ENCODE results near the gene MECR. TPM values are rescaled to one million over a fixed set of nuclear protein-coding genes. Genes with fewer than 3 reads are reported as not detected.

Gene MECR
- polyA plus RNA-seq, 2 donors = 11.8 to 19.6 TPM

DNA sequence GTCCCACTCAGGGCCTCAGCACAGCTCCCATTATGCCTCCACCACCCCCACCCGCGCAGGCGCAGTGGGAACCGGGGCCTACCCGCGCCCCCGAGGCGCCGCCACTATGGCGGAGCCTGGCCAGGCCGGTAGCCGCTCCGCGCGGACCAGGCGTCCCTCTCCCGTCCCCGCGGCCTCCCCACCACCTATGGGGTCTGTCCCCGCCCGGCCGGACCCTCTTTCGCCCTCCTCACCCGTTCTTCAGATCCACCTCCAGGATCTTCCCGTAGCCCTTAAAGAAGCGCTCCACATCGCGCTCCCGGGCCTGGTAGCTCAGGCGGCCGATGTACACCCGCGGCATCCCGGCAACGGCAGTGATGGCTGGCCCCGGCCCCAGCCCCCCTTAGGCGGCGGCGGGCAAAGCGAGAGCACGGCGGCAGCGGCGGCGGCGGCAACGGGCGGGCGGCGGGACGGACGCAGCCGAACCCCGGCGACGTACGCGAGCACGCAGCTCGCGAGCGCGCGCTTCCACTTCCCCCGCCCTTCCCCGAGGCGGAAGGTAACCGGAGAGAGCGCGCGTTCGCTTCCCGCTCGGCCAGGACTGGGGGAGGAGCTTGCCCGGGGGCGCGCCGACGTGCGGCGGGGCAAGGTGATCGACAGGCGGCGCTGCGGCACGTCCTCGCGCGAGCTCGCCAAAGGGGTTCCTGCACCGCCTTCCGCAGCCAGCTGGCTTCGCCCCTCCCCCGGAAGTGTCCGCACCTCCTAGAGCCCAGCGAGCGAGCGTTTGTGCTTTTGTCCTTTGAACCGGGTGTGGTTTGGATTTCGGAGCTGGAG is 49.1 kb downstream of the MECR start, which contains the start of gene SRSF4:
TSS of gene SRSF4 (minus strand) at position 488 of the 813 bp plus-strand sequence. CDS start at position 340, 148 bp downstream.
- Histone ChIP-seq H3K9me3 (ENCODE audit: control insufficient read depth in 2 of 2, insufficient read depth in 1 of 2, low read depth in 1 of 2, low read length in 1 of 2) (no peaks in the 10 kb centered on the region), H3K27me3 (ENCODE audit: control insufficient read depth in 1 of 2, insufficient read depth in 2 of 2, low read length in 2 of 2) (no peaks in the 10 kb centered on the region), H3K36me3 (ENCODE audit: control insufficient read depth in 2 of 2, insufficient read depth in 2 of 2, low read length in 1 of 2) (peaks cover 0 to 2% of the 10 kb centered on the region in 2 donors), H3K27ac (ENCODE audit: low read depth in 2 of 2, low read length in 1 of 2) (peak within 1 kb of the TSS; percentile 98 to 100), H3K4me3 (ENCODE audit: low read depth in 1 of 2, low read length in 2 of 2) (peak within 1 kb of the TSS; percentile 84 to 99), H3K4me1 (ENCODE audit: control insufficient read depth in 2 of 2, insufficient read depth in 2 of 2, low read length in 1 of 2) (no peaks in the 10 kb centered on the region)
- WGBS, 2 donors = 0 to 1% methylated on average over 89 to 100 of the region's 100 CpGs

DNA sequence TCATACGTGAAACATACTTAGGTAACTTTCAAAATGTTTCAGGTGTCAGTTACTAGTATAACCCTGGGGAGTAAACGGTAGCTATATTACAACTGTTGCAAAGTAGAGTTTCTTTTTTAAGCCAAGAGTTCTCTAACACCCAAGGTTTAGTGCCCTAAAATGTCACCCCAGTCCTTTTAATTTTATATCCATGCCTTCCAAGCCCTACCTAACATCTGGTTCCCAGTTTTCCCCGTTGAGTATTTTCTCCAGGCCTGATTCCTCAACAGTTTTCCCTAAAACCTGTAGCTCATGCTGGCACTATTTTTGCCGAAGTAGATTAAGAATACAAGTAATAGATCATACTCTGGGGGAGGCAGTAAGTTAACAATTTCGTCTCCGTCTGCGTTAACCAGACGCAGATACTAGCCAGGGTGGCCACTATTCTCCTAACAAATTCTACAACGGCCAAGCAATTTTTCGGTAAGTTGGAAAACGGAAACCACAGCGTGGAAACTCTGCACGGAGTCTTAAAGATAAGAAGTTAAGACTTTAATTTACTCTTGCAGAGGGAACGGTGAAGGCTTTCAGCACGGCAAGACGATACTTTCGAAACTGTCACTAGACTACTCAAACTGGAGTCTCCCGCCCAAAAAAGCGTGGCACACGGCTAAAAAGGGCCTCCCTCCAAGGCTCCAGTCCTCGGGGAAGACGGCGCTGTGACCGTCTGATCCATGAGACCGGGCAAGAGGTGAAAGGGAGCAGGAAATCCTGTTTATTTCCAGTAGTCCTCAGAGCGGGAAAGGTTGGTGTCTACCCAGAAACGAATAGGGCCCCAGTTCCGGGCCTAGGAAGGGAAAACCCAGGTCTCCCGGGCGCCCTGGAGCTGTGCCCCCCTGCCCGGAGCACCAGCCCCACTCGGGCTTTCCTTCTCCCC is 50.0 kb downstream of the MECR start:
- H3K4me3 ChIP-seq (ENCODE audit: low read depth in 1 of 2, low read length in 2 of 2) = peak overlapping the region; percentile 84 to 99
- WGBS, 2 donors = 1% methylated on average over 32 of the region's 32 CpGs
- no peaks in the 10 kb centered on the region for H3K9me3 ChIP-seq (ENCODE audit: control insufficient read depth in 2 of 2, insufficient read depth in 1 of 2, low read depth in 1 of 2, low read length in 1 of 2)
- peak overlapping the region; percentile 98 to 100 for H3K27ac ChIP-seq (ENCODE audit: low read depth in 2 of 2, low read length in 1 of 2)
- no peaks in the 10 kb centered on the region for H3K4me1 ChIP-seq (ENCODE audit: control insufficient read depth in 2 of 2, insufficient read depth in 2 of 2, low read length in 1 of 2)
- peaks cover 0 to 2% of the 10 kb centered on the region in 2 donors for H3K36me3 ChIP-seq (ENCODE audit: control insufficient read depth in 2 of 2, insufficient read depth in 2 of 2, low read length in 1 of 2)
- H3K27me3 ChIP-seq (ENCODE audit: control insufficient read depth in 1 of 2, insufficient read depth in 2 of 2, low read length in 2 of 2) = no peaks in the 10 kb centered on the region

DNA sequence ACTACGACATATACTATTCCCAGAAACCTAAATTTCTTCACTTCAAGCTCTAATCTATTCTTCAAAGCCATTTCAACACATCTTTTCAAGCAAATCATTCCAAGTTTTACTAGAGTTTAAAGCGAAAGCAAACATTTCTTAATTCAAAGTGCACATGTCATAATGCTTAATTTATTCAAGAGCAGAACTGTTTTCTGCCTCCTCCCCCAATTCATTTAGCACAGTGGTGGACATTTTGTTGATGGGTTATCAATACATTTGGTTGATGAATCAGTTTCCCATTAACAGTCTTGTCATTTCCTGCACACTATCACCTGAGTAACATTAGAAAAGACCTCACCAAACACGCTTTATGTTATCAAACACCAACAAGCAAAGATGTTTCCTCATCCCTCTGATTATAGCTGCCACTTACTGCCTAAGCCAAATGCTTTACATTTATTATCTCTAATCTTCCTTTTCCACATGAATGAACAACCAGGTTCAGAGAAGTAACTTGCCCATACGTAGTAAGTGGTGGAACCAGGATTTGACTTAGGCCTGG is 51.0 kb downstream of the MECR start:
- peaks cover 0 to 2% of the 10 kb centered on the region in 2 donors for H3K36me3 ChIP-seq (ENCODE audit: control insufficient read depth in 2 of 2, insufficient read depth in 2 of 2, low read length in 1 of 2)
- H3K27ac ChIP-seq (ENCODE audit: low read depth in 2 of 2, low read length in 1 of 2) = no peak overlapping the region
- H3K4me1 ChIP-seq (ENCODE audit: control insufficient read depth in 2 of 2, insufficient read depth in 2 of 2, low read length in 1 of 2) = no peaks in the 10 kb centered on the region
- H3K4me3 ChIP-seq (ENCODE audit: low read depth in 1 of 2, low read length in 2 of 2) = peak overlapping the region; percentile 37 to 99
- WGBS, 2 donors = 11 to 12% methylated on average over 4 of the region's 4 CpGs
- no peaks in the 10 kb centered on the region for H3K27me3 ChIP-seq (ENCODE audit: control insufficient read depth in 1 of 2, insufficient read depth in 2 of 2, low read length in 2 of 2)
- H3K9me3 ChIP-seq (ENCODE audit: control insufficient read depth in 2 of 2, insufficient read depth in 1 of 2, low read depth in 1 of 2, low read length in 1 of 2) = no peaks in the 10 kb centered on the region

DNA sequence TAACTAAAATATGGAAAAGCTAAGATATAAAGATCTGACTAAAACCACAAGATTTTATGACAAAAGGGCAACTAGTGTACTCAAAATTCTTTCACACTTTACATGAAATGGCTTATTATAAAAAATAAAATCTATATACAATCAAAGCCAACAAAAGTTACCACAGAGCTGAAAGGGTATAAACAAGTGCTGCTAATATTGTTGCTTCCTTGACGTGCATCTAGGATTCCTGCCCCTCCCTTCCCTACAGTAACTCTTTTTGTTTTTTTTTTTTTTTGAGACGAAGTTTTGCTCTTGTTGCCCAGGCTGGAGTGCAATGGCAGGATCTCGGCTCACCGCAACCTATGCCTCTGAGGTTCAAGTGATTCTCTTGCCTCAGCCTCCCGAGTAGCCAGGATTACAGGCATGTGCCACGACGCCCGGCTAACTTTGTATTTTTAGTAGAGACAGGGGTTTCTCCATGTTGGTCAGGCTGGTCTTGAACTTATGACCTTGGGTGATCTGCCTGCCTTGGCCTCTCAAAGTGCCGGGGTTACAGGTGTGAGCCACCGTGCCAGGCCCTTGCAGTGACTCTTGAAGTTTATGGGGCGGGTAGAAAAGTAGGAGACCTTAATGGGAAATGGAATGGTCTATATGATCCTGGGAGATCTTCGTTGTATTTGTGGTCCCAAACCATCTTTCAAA is 53.6 kb downstream of the MECR start:
- H3K36me3 ChIP-seq (ENCODE audit: control insufficient read depth in 2 of 2, insufficient read depth in 2 of 2, low read length in 1 of 2) = peaks cover 0 to 5% of the 10 kb centered on the region in 2 donors
- peak overlapping the region in 1 of 2 donors; percentile 62 for H3K27ac ChIP-seq (ENCODE audit: low read depth in 2 of 2, low read length in 1 of 2)
- H3K27me3 ChIP-seq (ENCODE audit: control insufficient read depth in 1 of 2, insufficient read depth in 2 of 2, low read length in 2 of 2) = no peaks in the 10 kb centered on the region
- no peaks in the 10 kb centered on the region for H3K9me3 ChIP-seq (ENCODE audit: control insufficient read depth in 2 of 2, insufficient read depth in 1 of 2, low read depth in 1 of 2, low read length in 1 of 2)
- no peak overlapping the region for H3K4me3 ChIP-seq (ENCODE audit: low read depth in 1 of 2, low read length in 2 of 2)
- 71% methylated on average over 12 of the region's 12 CpGs for WGBS, 2 donors
- peaks cover 2% of the 10 kb centered on the region in 2 donors for H3K4me1 ChIP-seq (ENCODE audit: control insufficient read depth in 2 of 2, insufficient read depth in 2 of 2, low read length in 1 of 2)

- 34 to 38% methylated on average over 4 of the region's 4 CpGs for WGBS, 2 donors
- H3K27ac ChIP-seq (ENCODE audit: low read depth in 2 of 2, low read length in 1 of 2) = peak overlapping the region in 1 of 2 donors; percentile 16
- no peak overlapping the region for H3K4me3 ChIP-seq (ENCODE audit: low read depth in 1 of 2, low read length in 2 of 2)
- no peaks in the 10 kb centered on the region for H3K27me3 ChIP-seq (ENCODE audit: control insufficient read depth in 1 of 2, insufficient read depth in 2 of 2, low read length in 2 of 2)
- H3K36me3 ChIP-seq (ENCODE audit: control insufficient read depth in 2 of 2, insufficient read depth in 2 of 2, low read length in 1 of 2) = peaks cover 0 to 5% of the 10 kb centered on the region in 2 donors
- H3K9me3 ChIP-seq (ENCODE audit: control insufficient read depth in 2 of 2, insufficient read depth in 1 of 2, low read depth in 1 of 2, low read length in 1 of 2) = no peaks in the 10 kb centered on the region
- peaks cover 2% of the 10 kb centered on the region in 2 donors for H3K4me1 ChIP-seq (ENCODE audit: control insufficient read depth in 2 of 2, insufficient read depth in 2 of 2, low read length in 1 of 2)
These were observed 54.2 kb downstream of the MECR start for GRCh38 chr1:29176576-29176975.

- Histone ChIP-seq H3K4me3 (ENCODE audit: low read depth in 1 of 2, low read length in 2 of 2) (no peak overlapping the region), H3K27ac (ENCODE audit: low read depth in 2 of 2, low read length in 1 of 2) (no peak overlapping the region), H3K9me3 (ENCODE audit: control insufficient read depth in 2 of 2, insufficient read depth in 1 of 2, low read depth in 1 of 2, low read length in 1 of 2) (no peaks in the 10 kb centered on the region), H3K27me3 (ENCODE audit: control insufficient read depth in 1 of 2, insufficient read depth in 2 of 2, low read length in 2 of 2) (no peaks in the 10 kb centered on the region), H3K36me3 (ENCODE audit: control insufficient read depth in 2 of 2, insufficient read depth in 2 of 2, low read length in 1 of 2) (peaks cover 0 to 3% of the 10 kb centered on the region in 2 donors), H3K4me1 (ENCODE audit: control insufficient read depth in 2 of 2, insufficient read depth in 2 of 2, low read length in 1 of 2) (peaks cover 2% of the 10 kb centered on the region in 2 donors)
- 88 to 90% methylated on average over 8 of the region's 8 CpGs for WGBS, 2 donors
These were observed 58.3 kb downstream of the MECR start for GRCh38 chr1:29172415-29172939.

- WGBS, 2 donors = 81 to 83% methylated on average over 5 of the region's 5 CpGs
- no peak overlapping the region for H3K27ac ChIP-seq (ENCODE audit: low read depth in 2 of 2, low read length in 1 of 2)
- peaks cover 3 to 6% of the 10 kb centered on the region in 2 donors for H3K36me3 ChIP-seq (ENCODE audit: control insufficient read depth in 2 of 2, insufficient read depth in 2 of 2, low read length in 1 of 2)
- H3K4me3 ChIP-seq (ENCODE audit: low read depth in 1 of 2, low read length in 2 of 2) = no peak overlapping the region
- H3K27me3 ChIP-seq (ENCODE audit: control insufficient read depth in 1 of 2, insufficient read depth in 2 of 2, low read length in 2 of 2) = no peaks in the 10 kb centered on the region
- no peaks in the 10 kb centered on the region for H3K9me3 ChIP-seq (ENCODE audit: control insufficient read depth in 2 of 2, insufficient read depth in 1 of 2, low read depth in 1 of 2, low read length in 1 of 2)
- H3K4me1 ChIP-seq (ENCODE audit: control insufficient read depth in 2 of 2, insufficient read depth in 2 of 2, low read length in 1 of 2) = peaks cover 2% of the 10 kb centered on the region in 2 donors
These were observed 59.2 kb downstream of the MECR start for GRCh38 chr1:29171521-29171920.

DNA sequence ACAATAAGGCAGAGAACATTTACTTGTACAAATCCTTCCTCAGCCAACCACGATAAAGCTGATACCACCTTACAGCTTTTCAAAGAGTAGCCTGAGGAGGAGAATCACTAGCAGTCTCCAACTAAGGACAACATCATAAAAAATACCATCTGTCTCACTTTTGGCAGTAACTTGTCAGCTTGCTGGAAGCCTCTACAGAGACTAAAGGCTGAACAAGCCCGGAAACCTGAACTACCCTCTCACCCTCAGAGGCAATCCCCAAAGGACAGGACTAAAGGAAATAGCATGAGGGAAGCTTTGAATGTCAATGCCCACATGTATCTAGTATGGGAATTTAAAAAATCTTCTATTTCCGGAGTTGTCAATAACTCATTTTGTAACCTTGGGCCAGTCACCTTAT is 59.6 kb downstream of the MECR start:
- Histone ChIP-seq H3K4me1 (ENCODE audit: control insufficient read depth in 2 of 2, insufficient read depth in 2 of 2, low read length in 1 of 2) (peaks cover 2% of the 10 kb centered on the region in 2 donors), H3K27ac (ENCODE audit: low read depth in 2 of 2, low read length in 1 of 2) (no peak overlapping the region)

More for the DNA sequence above, 59.6 kb downstream of the MECR start:
- no peaks in the 10 kb centered on the region for H3K9me3 ChIP-seq (ENCODE audit: control insufficient read depth in 2 of 2, insufficient read depth in 1 of 2, low read depth in 1 of 2, low read length in 1 of 2)
- H3K36me3 ChIP-seq (ENCODE audit: control insufficient read depth in 2 of 2, insufficient read depth in 2 of 2, low read length in 1 of 2) = peaks cover 6 to 8% of the 10 kb centered on the region in 2 donors
- no peaks in the 10 kb centered on the region for H3K27me3 ChIP-seq (ENCODE audit: control insufficient read depth in 1 of 2, insufficient read depth in 2 of 2, low read length in 2 of 2)
- 29 to 30% methylated on average over 3 of the region's 3 CpGs for WGBS, 2 donors
- no peak overlapping the region for H3K4me3 ChIP-seq (ENCODE audit: low read depth in 1 of 2, low read length in 2 of 2)
